NCI-H1694 treated with DMSO at 0.1 percent for 48 hours (cell line): ENCODE data around the gene HDGFL2.

Experiments
- DNase-seq: peaks from one replicate; lab custom pipeline; 2025; lab: John Stamatoyannopoulos, UW

Gene HDGFL2

GRCh38 chr19:4471403-4472173 lies 509 bp upstream of the HDGFL2 start:
- peak; percentile 99 for DNase-seq

- no peak for DNase-seq
Measured at GRCh38 chr19:4473011-4473762, 1.1 kb downstream of the HDGFL2 start.

- DNase-seq = no peak
Measured at GRCh38 chr19:4473763-4474513, 1.8 kb downstream of the HDGFL2 start.

- peak; percentile 65 for DNase-seq
Measured at GRCh38 chr19:4474514-4475022, 2.5 kb downstream of the HDGFL2 start.

- DNase-seq = no peak
Measured at GRCh38 chr19:4477034-4477801, 5.1 kb downstream of the HDGFL2 start.

- no peak for DNase-seq
Measured at GRCh38 chr19:4482721-4483364, 10.7 kb downstream of the HDGFL2 start.

- DNase-seq = no peak
Measured at GRCh38 chr19:4483385-4483784, 11.3 kb downstream of the HDGFL2 start.

GRCh38 chr19:4487572-4487971 lies 15.5 kb downstream of the HDGFL2 start:
- DNase-seq = no peak

GRCh38 chr19:4488496-4488895 lies 16.4 kb downstream of the HDGFL2 start:
- no peak for DNase-seq

- no peak for DNase-seq
Measured at GRCh38 chr19:4491446-4491845, 19.3 kb downstream of the HDGFL2 start.

GRCh38 chr19:4492337-4493103 lies 20.4 kb downstream of the HDGFL2 start:
- DNase-seq = no peak

GRCh38 chr19:4493104-4493928 lies 21.2 kb downstream of the HDGFL2 start:
- no peak for DNase-seq

GRCh38 chr19:4493929-4494690 lies 22.0 kb downstream of the HDGFL2 start:
- DNase-seq = no peak

GRCh38 chr19:4494691-4495064 lies 22.6 kb downstream of the HDGFL2 start:
- DNase-seq = no peak

- DNase-seq = no peak
Measured at GRCh38 chr19:4495471-4495870, 23.4 kb downstream of the HDGFL2 start.

GRCh38 chr19:4496304-4496703 lies 24.2 kb downstream of the HDGFL2 start:
- DNase-seq = no peak

- DNase-seq = no peak
Measured at GRCh38 chr19:4497770-4498389, 25.8 kb downstream of the HDGFL2 start.

GRCh38 chr19:4498694-4499093 lies 26.6 kb downstream of the HDGFL2 start:
- no peak for DNase-seq
